Keratinocyte (primary cell): Measurements from ENCODE around the gene SCN9A. TPM values are rescaled to one million over a fixed set of nuclear protein-coding genes. Genes with fewer than 3 reads are reported as not detected.

Experiments
- DNase-seq: peaks from one replicate; pipeline ENCODE4 v3.0.0-alpha.2; 2011; ENCODE audit warnings: low read depth, missing footprints, low spot score
- FAIRE-seq: peaks from 2 replicates; lab custom pipeline; 2011; peaks lifted over from hg19 to GRCh38; lab: Jason Lieb, UNC
- H2AFZ ChIP-seq: 2 replicates; pipeline ENCODE4 v1.6.0; 2012; ENCODE audit warnings: low read length, control low read depth, inconsistent platforms; ENCODE audit not compliant: control insufficient read depth
- H3K27ac ChIP-seq: 2 replicates; pipeline ENCODE4 v1.5.1; 2011; ENCODE audit warnings: low read length; ENCODE audit not compliant: control insufficient read depth, insufficient read depth
- H3K27me3 ChIP-seq: 3 replicates; pipeline ENCODE4 v1.6.0; 2011; ENCODE audit warnings: low read length; ENCODE audit not compliant: control insufficient read depth, insufficient read depth; ENCODE audit errors: extremely low read depth
- H3K36me3 ChIP-seq, 2 experiments: 2 replicates in 1 of 2; 3 replicates in 1 of 2; pipeline ENCODE4 v1.5.1; 2011; ENCODE audit warnings: low read length in 2 of 2, mild to moderate bottlenecking in 1 of 2; ENCODE audit not compliant: control insufficient read depth in 2 of 2, insufficient read depth in 2 of 2; ENCODE audit errors: extremely low read depth in 1 of 2
- H3K4me1 ChIP-seq: 3 replicates; pipeline ENCODE4 v1.5.1; 2011; ENCODE audit warnings: low read length; ENCODE audit not compliant: control insufficient read depth, insufficient read depth; ENCODE audit errors: extremely low read depth
- H3K4me2 ChIP-seq: 3 replicates; pipeline ENCODE4 v1.6.0; 2011; ENCODE audit warnings: low read depth, low read length; ENCODE audit not compliant: control insufficient read depth, insufficient read depth; ENCODE audit errors: extremely low read depth
- H3K4me3 ChIP-seq, 3 experiments: fragments of 200-600 bp in 1 of 3; sonication (generic) in 1 of 3; 2 replicates in 2 of 3; 3 replicates in 1 of 3; pipeline ENCODE4 v1.5.1; 2011 to 2016; ENCODE audit warnings: low read length in 3 of 3, mild to moderate bottlenecking in 3 of 3, control low read depth in 2 of 3, inconsistent platforms in 1 of 3, low read depth in 1 of 3, mixed read lengths in 1 of 3, mixed run types in 1 of 3, moderate library complexity in 1 of 3; ENCODE audit not compliant: control insufficient read depth in 2 of 3, insufficient read depth in 2 of 3; ENCODE audit errors: extremely low read depth in 1 of 3
- H3K79me2 ChIP-seq: 2 replicates; pipeline ENCODE4 v1.6.0; 2012; ENCODE audit warnings: low read length; ENCODE audit not compliant: control insufficient read depth, insufficient read depth
- H3K9ac ChIP-seq: 3 replicates; pipeline ENCODE4 v1.6.0; 2011; ENCODE audit warnings: low read length; ENCODE audit not compliant: control insufficient read depth, insufficient read depth; ENCODE audit errors: extremely low read depth
- H3K9me1 ChIP-seq: 3 replicates; pipeline ENCODE4 v1.6.0; 2011; ENCODE audit warnings: low read length; ENCODE audit not compliant: control insufficient read depth, insufficient read depth; ENCODE audit errors: extremely low read depth
- H3K9me3 ChIP-seq: 2 replicates; pipeline ENCODE4 v1.5.1; 2012; ENCODE audit warnings: low read depth, low read length; ENCODE audit not compliant: control insufficient read depth
- H4K20me1 ChIP-seq: 3 replicates; pipeline ENCODE4 v1.6.0; 2011; ENCODE audit warnings: low read length; ENCODE audit not compliant: control insufficient read depth, insufficient read depth; ENCODE audit errors: extremely low read depth
- EZH2 ChIP-seq: IDR thresholded peaks from one replicate; pipeline ENCODE4 v1.6.1; 2012; ENCODE audit warnings: inconsistent platforms, mild to moderate bottlenecking, low read length, moderate library complexity
- dilution Hi-C: fragments of 300-500 bp; cut with MboI; formaldehyde crosslinking; loops from one replicate; pipeline ENCODE4 v1.7.0; 2020; ENCODE audit warnings: low sequenced_read_pairs; ENCODE audit not compliant: extremely low pct_ligation_motif_present
- polyA plus RNA-seq, 5 experiments: library from polyadenylated mRNA; depleted of rRNA in 3 of 5; stranded (reverse) in 3 of 5; stranded (forward) in 1 of 5; unstranded in 1 of 5; fragments of >200 nt; gene quantifications; 1 replicate in 1 of 5; 2 replicates in 3 of 5; 3 replicates in 1 of 5; pipeline versions ENCODE4 v1.2.1 to v1.2.3, GENCODE V29; 2011 to 2012; ENCODE audit warnings: missing spikeins in 2 of 5, low read depth in 1 of 5, low replicate concordance in 1 of 5
- TF ChIP-seq, protein P1 (sequence below), 3 experiments: IDR thresholded peaks in 1 of 3; conservative IDR thresholded peaks in 1 of 3; optimal IDR thresholded peaks in 1 of 3; 2 replicates in 2 of 3; 3 replicates in 1 of 3; pipeline versions ENCODE3 to v1.5.1; 2011; ENCODE audit warnings: low read length in 3 of 3, mild to moderate bottlenecking in 3 of 3, moderate library complexity in 2 of 3, control low read depth in 1 of 3, inconsistent platforms in 1 of 3; ENCODE audit not compliant: insufficient read depth in 2 of 3; ENCODE audit errors: extremely low read depth in 1 of 3

SCN9A gene
- polyA plus RNA-seq, 1 donor (not counting 4 experiments of a cell fraction or from before 2014, with no cell fraction given): 0.10 TPM

DNA sequence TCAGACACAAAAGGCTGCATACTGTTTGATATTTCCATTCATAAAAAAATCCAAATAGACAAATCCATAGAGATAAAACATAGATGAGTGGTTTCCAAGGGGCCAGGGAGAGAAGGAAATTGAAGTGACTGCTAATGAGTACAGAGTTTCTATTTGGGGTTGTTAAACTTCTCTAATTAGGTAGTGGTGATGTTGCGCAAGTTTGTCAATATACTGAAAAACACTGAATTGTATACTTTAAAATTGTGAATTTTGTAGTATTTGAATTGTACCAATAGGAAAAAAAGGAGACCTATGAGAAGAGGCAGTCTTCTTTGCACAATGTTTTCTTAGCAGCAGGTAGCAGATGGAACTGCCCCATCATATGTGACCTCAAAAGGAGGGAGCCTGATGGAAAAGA lies 71.1 kb downstream of the SCN9A start:
- no peak overlapping the region for H3K27ac ChIP-seq
- H3K9me1 ChIP-seq: no peaks in the 10 kb centered on the region
- H4K20me1 ChIP-seq: no peaks in the 10 kb centered on the region
- no peaks in the 10 kb centered on the region for H3K9me3 ChIP-seq
- dilution Hi-C loops: no loop called here
- no peak overlapping the region for H2AFZ ChIP-seq
- H3K4me2 ChIP-seq: no peak overlapping the region
- no peaks in the 10 kb centered on the region for H3K4me1 ChIP-seq
- no peak for DNase-seq
- no peaks in the 10 kb centered on the region for H3K79me2 ChIP-seq
- H3K27me3 ChIP-seq: no peaks in the 10 kb centered on the region
- no peak for TF ChIP-seq EZH2
- TF ChIP-seq, protein P1, sequence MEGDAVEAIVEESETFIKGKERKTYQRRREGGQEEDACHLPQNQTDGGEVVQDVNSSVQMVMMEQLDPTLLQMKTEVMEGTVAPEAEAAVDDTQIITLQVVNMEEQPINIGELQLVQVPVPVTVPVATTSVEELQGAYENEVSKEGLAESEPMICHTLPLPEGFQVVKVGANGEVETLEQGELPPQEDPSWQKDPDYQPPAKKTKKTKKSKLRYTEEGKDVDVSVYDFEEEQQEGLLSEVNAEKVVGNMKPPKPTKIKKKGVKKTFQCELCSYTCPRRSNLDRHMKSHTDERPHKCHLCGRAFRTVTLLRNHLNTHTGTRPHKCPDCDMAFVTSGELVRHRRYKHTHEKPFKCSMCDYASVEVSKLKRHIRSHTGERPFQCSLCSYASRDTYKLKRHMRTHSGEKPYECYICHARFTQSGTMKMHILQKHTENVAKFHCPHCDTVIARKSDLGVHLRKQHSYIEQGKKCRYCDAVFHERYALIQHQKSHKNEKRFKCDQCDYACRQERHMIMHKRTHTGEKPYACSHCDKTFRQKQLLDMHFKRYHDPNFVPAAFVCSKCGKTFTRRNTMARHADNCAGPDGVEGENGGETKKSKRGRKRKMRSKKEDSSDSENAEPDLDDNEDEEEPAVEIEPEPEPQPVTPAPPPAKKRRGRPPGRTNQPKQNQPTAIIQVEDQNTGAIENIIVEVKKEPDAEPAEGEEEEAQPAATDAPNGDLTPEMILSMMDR (optimal IDR thresholded peaks at IDR 0.05 in 1 of 3, IDR thresholded peaks at IDR 0.05 in 1 of 3, conservative IDR thresholded peaks at IDR 0.05 in 1 of 3; ENCODE audit: extremely low read depth in 1 of 3, insufficient read depth in 2 of 3, low read length in 3 of 3): no peak
- no peak overlapping the region for H3K9ac ChIP-seq
- H3K4me3 ChIP-seq: no peak overlapping the region
- no peak for FAIRE-seq
- H3K36me3 ChIP-seq: no peaks in the 10 kb centered on the region

DNA sequence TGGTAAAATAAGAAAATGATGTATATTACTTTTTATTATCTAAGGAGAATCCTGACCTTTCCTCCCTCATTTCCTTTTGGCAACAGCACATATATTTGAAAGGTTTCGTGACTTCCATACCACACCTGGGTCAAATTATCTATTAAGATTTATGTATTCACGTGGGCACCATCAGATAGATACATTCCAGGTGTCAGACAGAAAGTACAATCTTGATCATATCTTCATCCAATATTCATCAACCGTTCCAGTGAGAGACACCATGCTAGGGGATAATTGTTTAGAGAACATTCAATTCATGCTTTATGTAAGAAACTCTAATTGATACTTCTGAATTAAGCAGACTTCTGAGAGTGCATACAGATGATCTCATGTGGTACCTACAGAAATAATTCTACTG lies 73.7 kb downstream of the SCN9A start:
- no peak for FAIRE-seq
- dilution Hi-C loops: no loop called here

More for the DNA sequence above, 73.7 kb downstream of the SCN9A start:
- H3K36me3 ChIP-seq: no peaks in the 10 kb centered on the region
- H3K79me2 ChIP-seq: no peaks in the 10 kb centered on the region
- no peaks in the 10 kb centered on the region for H3K9me1 ChIP-seq
- no peaks in the 10 kb centered on the region for H3K27me3 ChIP-seq
- no peak overlapping the region for H3K27ac ChIP-seq
- no peak overlapping the region for H3K4me2 ChIP-seq
- TF ChIP-seq, protein P1 (optimal IDR thresholded peaks at IDR 0.05 in 1 of 3, IDR thresholded peaks at IDR 0.05 in 1 of 3, conservative IDR thresholded peaks at IDR 0.05 in 1 of 3; ENCODE audit: extremely low read depth in 1 of 3, insufficient read depth in 2 of 3, low read length in 3 of 3): no peak
- no peak for TF ChIP-seq EZH2
- no peaks in the 10 kb centered on the region for H3K9me3 ChIP-seq
- no peak overlapping the region for H2AFZ ChIP-seq
- no peak overlapping the region for H3K4me3 ChIP-seq
- no peak for DNase-seq
- H3K4me1 ChIP-seq: no peaks in the 10 kb centered on the region
- no peak overlapping the region for H3K9ac ChIP-seq
- no peaks in the 10 kb centered on the region for H4K20me1 ChIP-seq
